NOMO-1 treated with DMSO at 0.1 percent for 48 hours (cell line): Measurements from ENCODE around the gene MGAM2.

Source experiments
- DNase-seq: peaks from one replicate; lab custom pipeline; 2025; ENCODE audit not compliant: unreplicated experiment; lab: John Stamatoyannopoulos, UW

The MGAM2 gene

GRCh38 chr7:142114207-142114606 is 2.7 kb downstream of the MGAM2 start:
- no peak for DNase-seq

DNA sequence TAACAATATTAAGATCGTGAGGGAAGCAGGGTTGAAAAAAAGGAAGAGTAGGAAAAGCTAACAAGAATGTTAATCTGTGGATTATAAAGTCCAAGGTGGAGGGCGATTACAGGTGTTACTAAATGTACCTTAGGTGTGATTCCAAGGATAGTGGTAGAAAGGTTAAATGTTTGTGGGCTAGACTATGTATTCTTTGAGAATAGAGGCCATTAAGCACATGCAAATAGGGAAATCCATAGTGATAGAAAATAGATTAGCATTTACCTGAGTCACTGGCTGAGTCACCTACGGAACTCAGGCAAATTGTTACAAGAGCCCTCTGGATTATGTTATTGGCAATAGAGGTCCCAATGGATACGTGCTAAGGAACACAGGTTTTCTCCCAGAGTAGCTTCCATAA is 9.0 kb downstream of the MGAM2 start:
- DNase-seq: no peak

DNA sequence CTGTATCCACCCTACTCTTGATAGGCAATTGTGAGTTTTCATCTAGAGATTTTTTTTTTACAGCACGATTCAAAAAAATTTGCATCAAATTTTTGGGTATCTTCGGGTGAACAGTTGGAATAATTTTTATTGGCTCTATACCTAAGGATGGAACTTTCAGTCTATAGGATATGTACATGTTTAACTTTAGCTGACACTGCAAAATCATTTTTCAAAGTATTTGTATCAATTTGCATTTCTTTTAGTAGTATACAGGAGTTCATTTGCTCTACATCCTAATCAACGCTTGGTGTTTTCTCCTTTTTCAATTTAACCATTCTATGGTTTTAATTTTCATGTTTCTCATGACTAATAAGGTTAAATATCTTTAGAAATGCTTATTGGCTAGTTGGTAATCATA is 11.7 kb downstream of the MGAM2 start:
- no peak for DNase-seq

- DNase-seq: no peak
Observed at GRCh38 chr7:142125256-142125955, 13.9 kb downstream of the MGAM2 start.

- no peak for DNase-seq
Observed at GRCh38 chr7:142130267-142130666, 18.7 kb downstream of the MGAM2 start.

GRCh38 chr7:142131439-142132185 is 20.1 kb downstream of the MGAM2 start:
- DNase-seq: no peak

GRCh38 chr7:142133731-142134148 is 22.2 kb downstream of the MGAM2 start:
- DNase-seq: no peak

- no peak for DNase-seq
Observed at GRCh38 chr7:142134909-142135308, 23.4 kb downstream of the MGAM2 start.

- no peak for DNase-seq
Observed at GRCh38 chr7:142138996-142139395, 27.5 kb downstream of the MGAM2 start.

- no peak for DNase-seq
Observed at GRCh38 chr7:142139597-142140400, 28.3 kb downstream of the MGAM2 start.

DNA sequence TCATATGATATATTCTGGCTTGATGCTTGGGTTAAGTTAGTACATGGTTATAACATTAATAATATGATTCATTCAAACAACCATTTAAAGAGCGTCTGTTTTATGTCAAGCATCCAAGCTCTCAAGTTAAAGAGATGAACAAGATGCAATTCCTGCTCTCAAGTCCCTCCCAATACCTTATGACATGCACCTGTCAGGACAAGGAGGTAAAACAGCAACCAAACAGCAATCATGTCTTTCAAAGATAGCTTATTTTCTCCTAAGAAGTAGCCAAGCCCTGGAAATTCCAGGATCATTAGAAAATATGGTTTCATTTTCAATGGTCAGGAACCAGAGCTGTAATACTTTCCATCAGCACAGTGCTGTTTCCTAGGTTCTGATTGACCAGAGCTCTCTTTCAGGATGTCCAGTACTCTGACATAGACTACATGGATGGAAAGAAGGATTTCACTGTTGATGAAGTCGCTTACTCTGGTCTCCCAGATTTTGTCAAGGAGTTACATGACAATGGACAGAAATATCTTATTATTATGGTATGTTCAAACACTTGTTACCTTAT is 29.0 kb downstream of the MGAM2 start:
- DNase-seq: no peak

DNA sequence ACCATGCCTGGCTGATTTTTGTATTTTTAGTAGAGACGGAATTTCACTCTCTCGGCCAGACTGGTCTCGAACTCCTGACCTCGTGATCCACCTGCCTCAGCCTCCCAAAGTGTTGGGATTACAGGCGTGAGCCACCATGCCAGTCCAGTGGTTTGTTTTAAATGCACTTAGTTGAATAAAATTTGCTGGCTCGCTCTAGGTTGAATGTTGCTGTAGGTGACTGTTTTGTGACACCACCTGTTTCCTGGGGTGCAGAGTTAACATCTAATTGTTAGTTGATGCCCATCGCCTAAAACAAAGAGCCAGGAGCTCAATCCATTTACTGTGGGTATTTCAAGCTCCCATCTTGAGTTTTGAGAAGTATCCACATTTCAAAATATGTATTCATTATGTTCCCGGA is 31.2 kb downstream of the MGAM2 start:
- no peak for DNase-seq

DNA sequence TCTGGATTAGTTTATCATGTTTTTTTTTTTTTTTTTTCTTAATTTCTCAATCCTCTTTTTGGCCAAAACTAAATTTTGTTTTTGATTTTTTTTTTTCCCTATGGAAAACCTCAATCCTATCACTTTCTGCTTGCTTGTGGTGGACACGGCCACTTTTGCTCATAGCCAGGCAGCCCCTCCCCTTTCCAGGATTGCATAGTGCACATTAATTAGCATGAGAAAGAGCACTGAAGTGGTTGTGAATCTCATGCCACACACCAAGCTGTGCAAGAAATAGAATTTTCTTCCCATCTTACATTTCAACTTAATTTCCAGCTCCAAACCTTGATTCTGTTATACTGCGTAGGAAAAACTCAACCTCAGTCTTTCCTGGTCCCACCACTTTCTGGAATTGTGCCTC is 34.6 kb downstream of the MGAM2 start:
- DNase-seq: no peak

- DNase-seq: no peak
Observed at GRCh38 chr7:142150356-142150755, 38.8 kb downstream of the MGAM2 start.

DNA sequence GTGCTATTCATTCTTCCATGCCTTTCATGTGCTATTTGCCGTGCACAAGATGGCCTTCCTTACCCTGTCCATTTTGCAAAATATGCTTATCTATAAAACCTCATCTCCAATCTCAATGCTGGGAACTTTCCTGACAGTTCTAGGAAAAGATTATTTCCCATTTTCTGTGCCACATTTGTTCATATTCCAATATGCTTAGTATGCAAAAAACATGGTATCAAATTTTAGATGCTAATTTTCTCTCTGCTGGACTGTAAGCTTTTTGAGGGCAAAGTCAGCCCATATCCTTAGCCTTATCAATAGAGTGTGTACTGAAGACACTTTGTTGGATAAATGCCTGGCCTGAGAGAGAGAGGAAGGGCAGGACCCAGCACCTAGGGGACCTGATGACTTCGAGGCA is 39.4 kb downstream of the MGAM2 start:
- no peak for DNase-seq

GRCh38 chr7:142152076-142152475 is 40.6 kb downstream of the MGAM2 start:
- peak; percentile 11 for DNase-seq

GRCh38 chr7:142153400-142153799 is 41.9 kb downstream of the MGAM2 start:
- peak; percentile 7 for DNase-seq

DNA sequence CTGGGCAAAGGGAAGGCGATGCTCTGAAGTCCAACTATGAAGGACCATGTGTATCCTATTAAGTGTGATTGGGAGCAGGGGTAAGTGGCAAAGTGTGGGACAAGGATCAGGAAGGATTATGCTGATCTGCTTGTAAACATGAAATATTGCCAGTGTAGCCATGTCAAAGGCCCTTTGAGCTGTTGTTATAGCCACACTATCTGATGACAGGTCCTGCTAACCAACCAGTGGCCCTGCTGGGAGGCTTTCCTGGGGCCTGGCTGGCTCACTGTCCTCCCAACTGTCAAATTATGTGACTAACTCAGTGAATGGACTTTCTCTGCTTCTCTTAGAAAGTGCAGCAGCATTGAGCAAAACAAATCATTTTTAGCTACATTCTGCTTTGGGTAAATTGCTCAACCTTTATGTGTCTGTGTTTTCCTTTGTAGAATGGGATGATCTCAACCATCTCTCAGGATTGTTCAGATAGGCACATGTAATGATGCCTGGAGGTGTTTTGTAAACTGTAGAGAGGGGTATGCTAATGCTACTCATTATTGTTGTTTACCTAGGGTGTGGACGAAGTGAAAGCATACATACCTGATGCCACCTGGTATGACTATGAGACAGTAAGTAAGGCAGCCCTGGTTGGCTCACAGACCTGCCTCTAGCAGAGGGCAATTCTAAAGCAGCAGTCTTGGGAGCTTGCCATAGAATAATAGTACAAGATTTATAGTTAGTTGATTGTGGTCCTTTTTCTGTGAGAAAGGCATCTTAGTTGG is 47.4 kb downstream of the MGAM2 start:
- DNase-seq: no peak

DNA sequence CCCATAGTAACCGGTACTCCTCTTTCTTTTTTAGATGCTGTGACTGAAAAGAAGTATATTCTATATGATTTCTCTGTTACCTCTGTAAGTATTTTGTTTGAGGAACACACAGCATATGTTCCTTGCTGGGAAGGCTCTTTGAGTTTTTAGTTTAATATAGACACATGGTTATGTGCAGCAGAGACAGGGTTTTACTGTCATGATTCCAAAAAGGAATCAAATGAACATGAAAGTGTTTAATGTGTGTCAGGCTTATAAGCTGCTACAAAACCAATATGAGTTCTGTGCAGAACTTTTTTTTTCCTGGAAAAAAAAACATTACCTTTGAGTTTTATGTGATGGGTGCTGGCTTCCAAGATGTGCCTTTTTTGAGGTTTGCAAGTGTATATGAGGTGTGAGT is 50.4 kb downstream of the MGAM2 start:
- no peak for DNase-seq

DNA sequence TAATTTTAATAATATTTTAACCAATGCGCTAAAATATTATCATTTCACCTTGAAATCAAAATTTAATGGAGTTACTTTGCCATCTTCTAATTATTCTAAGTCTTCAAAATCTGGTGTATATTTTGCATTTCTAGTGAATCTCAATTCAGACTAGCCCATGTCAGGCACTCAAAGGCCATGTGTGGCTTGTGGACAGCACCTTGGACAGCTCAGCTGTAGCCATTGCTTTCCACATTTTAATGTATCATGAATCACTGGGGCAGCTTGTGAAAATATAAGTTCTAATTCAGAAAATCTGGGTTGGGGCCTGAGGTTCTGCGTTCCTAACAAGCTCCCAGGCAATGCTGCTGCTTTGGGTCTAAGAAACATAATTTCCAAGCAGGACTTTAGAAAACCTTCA is 57.2 kb downstream of the MGAM2 start:
- DNase-seq: no peak

GRCh38 chr7:142172932-142173331 is 61.4 kb downstream of the MGAM2 start:
- no peak for DNase-seq
